ENCODE measurements around the gene RDH5. TPM values are rescaled to one million over a fixed set of nuclear protein-coding genes. Genes with fewer than 3 reads are reported as not detected.

The RDH5 gene
- total RNA-seq, 2 donors from 2014 or later = 4.1 to 7.4 TPM

DNA sequence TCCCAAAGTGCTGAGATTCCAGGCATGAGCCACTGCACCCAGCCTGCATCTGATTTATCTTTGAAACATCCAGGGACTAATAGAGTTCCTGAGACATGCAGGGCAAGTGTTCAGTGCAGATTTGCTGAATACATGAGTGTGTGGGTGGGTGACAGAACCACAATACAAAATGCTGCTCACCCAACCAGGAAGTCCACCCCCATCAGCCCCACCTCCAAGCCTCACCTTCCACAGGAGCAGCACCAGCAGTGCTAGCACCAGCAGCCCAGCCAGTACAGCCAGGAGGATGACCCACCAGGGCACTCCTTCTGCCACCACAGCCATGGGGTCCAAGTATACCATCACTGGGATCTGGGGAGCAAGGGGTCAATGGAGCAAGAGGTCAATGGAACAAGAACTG is 32.4 kb upstream of the RDH5 start:
- Histone ChIP-seq H3K4me1 (ENCODE audit: control insufficient read depth, insufficient read depth, low read length) (no peaks in the 10 kb centered on the region), H3K36me3 (ENCODE audit: control insufficient read depth, insufficient read depth, low read length) (no peaks in the 10 kb centered on the region), H3K4me3 (ENCODE audit: low read length) (no peak overlapping the region), H3K9ac (ENCODE audit: extremely low read depth, low read length, poor library complexity, severe bottlenecking) (no peak overlapping the region), H3K27me3 (ENCODE audit: control insufficient read depth, insufficient read depth, low read length, poor library complexity, severe bottlenecking) (no peaks in the 10 kb centered on the region), H3K9me3 (ENCODE audit: control insufficient read depth, low read length) (no peaks in the 10 kb centered on the region), H3K27ac (ENCODE audit: low read depth, low read length) (no peak overlapping the region)
- H3K9me3 Mint-ChIP-seq = no peaks in the 10 kb centered on the region
- no peak overlapping the region for H3K27ac Mint-ChIP-seq
- TF ChIP-seq, protein P1, sequence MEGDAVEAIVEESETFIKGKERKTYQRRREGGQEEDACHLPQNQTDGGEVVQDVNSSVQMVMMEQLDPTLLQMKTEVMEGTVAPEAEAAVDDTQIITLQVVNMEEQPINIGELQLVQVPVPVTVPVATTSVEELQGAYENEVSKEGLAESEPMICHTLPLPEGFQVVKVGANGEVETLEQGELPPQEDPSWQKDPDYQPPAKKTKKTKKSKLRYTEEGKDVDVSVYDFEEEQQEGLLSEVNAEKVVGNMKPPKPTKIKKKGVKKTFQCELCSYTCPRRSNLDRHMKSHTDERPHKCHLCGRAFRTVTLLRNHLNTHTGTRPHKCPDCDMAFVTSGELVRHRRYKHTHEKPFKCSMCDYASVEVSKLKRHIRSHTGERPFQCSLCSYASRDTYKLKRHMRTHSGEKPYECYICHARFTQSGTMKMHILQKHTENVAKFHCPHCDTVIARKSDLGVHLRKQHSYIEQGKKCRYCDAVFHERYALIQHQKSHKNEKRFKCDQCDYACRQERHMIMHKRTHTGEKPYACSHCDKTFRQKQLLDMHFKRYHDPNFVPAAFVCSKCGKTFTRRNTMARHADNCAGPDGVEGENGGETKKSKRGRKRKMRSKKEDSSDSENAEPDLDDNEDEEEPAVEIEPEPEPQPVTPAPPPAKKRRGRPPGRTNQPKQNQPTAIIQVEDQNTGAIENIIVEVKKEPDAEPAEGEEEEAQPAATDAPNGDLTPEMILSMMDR (conservative IDR thresholded peaks at IDR 0.05) = no peak
- peaks cover 48% of the 10 kb centered on the region for H3K36me3 Mint-ChIP-seq (ENCODE audit: low read depth)
- no peak overlapping the region for H3K4me3 Mint-ChIP-seq
- H3K4me1 Mint-ChIP-seq = peaks cover 5% of the 10 kb centered on the region
- DNase-seq = no peak
- no peaks in the 10 kb centered on the region for H3K27me3 Mint-ChIP-seq (ENCODE audit: insufficient read depth)

DNA sequence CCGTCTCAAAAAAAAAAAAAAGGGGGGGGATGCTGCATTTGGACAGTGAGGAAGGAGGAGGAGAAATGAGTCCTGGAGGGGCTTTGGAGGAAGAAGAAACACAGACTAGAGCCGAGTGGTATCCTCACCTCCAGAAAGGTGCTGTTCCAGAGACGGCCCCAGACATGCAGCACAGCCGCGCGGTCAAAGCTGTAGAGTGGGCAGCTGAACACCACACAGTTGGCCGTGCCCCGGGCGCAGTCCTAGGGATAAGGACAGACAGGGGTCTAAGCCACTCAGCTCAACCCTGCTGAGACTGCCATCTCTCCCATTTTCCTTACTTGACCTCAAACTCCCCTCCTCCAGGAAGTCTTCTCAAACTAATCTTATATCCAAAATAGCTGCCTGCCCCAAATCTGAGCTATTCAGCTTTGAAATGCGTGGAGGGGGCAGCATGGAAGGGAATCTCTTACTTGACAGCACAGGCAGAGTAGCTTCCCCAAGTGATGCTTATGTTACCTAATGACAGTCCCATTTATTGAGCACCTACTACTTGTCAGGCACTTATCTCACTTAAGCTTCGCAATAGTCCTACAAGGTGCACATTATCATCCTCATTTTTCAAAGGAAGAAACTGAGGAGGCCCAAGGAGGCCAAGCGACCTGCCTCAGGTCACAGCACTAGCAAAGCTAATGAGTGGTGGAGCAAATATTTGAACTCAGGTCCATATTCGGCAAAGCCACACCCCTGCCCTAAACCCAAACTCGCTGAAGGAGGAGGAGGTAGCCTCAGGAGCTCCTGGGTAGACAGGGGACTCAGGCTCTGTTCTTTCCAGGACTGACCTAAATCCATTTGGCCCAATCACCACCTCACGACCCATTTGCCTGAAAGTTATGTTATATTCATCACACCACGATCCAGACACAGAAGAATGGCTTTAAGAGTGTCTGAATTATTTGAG is 31.2 kb upstream of the RDH5 start:
- Histone ChIP-seq H3K9ac (ENCODE audit: extremely low read depth, low read length, poor library complexity, severe bottlenecking) (no peak overlapping the region), H3K27ac (ENCODE audit: low read depth, low read length) (no peak overlapping the region), H3K36me3 (ENCODE audit: control insufficient read depth, insufficient read depth, low read length) (no peaks in the 10 kb centered on the region), H3K4me3 (ENCODE audit: low read length) (no peak overlapping the region), H3K27me3 (ENCODE audit: control insufficient read depth, insufficient read depth, low read length, poor library complexity, severe bottlenecking) (no peaks in the 10 kb centered on the region), H3K4me1 (ENCODE audit: control insufficient read depth, insufficient read depth, low read length) (no peaks in the 10 kb centered on the region), H3K9me3 (ENCODE audit: control insufficient read depth, low read length) (no peaks in the 10 kb centered on the region)
- 92 to 93% methylated on average over 4 to 16 of the region's 16 CpGs for WGBS, 2 experiments (ENCODE audit: insufficient coverage in 1 of 2, insufficient read length in 1 of 2)
- DNase-seq = no peak
- Mint-ChIP-seq H3K4me3 (no peak overlapping the region), H3K4me1 (no peaks in the 10 kb centered on the region), H3K27me3 (ENCODE audit: insufficient read depth) (no peaks in the 10 kb centered on the region), H3K27ac (no peak overlapping the region), H3K36me3 (ENCODE audit: low read depth) (peaks cover 50% of the 10 kb centered on the region), H3K9me3 (no peaks in the 10 kb centered on the region)
- TF ChIP-seq, protein P1 (conservative IDR thresholded peaks at IDR 0.05) = no peak

DNA sequence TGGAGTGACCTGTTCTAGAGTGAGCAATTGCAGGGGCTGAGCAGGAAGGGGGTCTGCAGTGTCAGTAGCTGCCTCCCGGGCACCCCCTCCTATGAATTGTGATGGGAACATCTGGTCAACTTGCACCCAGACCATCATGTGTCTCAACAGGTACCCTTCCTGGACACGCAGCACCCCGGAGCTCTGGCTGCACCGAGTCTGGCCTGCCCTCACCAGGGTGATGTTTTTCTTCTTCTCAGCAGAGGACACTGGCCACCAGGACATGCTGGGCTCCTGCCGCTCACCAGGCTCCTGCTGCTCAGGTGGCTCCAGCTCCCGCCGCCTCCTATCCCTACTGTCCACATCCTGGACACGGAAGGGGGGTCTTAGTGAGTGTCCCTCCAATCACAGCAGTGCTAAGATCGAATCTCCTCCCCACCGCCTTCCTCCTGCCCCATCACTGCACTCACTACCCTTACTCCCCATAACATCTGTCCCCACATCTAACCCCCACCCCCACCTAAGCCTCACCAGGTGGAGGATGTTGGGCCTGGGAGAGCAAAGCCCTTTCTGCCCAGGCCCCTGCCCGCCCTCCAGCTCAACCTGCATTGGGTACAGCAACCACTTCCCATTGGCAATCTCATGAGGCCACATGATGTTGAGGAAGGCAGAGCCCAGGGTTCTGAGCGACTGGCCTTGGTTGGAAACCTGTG is 27.4 kb upstream of the RDH5 start:
- Mint-ChIP-seq H3K4me1 (no peaks in the 10 kb centered on the region), H3K4me3 (no peak overlapping the region), H3K27ac (no peak overlapping the region), H3K36me3 (ENCODE audit: low read depth) (peaks cover 39% of the 10 kb centered on the region), H3K9me3 (no peaks in the 10 kb centered on the region), H3K27me3 (ENCODE audit: insufficient read depth) (no peaks in the 10 kb centered on the region)
- Histone ChIP-seq H3K36me3 (ENCODE audit: control insufficient read depth, insufficient read depth, low read length) (no peaks in the 10 kb centered on the region), H3K27ac (ENCODE audit: low read depth, low read length) (no peak overlapping the region), H3K27me3 (ENCODE audit: control insufficient read depth, insufficient read depth, low read length, poor library complexity, severe bottlenecking) (no peaks in the 10 kb centered on the region), H3K9me3 (ENCODE audit: control insufficient read depth, low read length) (no peaks in the 10 kb centered on the region), H3K4me3 (ENCODE audit: low read length) (no peak overlapping the region), H3K9ac (ENCODE audit: extremely low read depth, low read length, poor library complexity, severe bottlenecking) (no peak overlapping the region), H3K4me1 (ENCODE audit: control insufficient read depth, insufficient read depth, low read length) (no peaks in the 10 kb centered on the region)
- 94 to 97% methylated on average over 8 to 12 of the region's 12 CpGs for WGBS, 2 experiments (ENCODE audit: insufficient coverage in 1 of 2, insufficient read length in 1 of 2)
- no peak for DNase-seq
- TF ChIP-seq, protein P1 (conservative IDR thresholded peaks at IDR 0.05) = no peak

Data from endodermal cell (in vitro differentiated cells).